Gastrocnemius medialis (tissue), 4 donors: ENCODE results near the gene SEMA3E. TPM values are rescaled to one million over a fixed set of nuclear protein-coding genes. Genes with fewer than 3 reads are reported as not detected.

Source experiments
- ATAC-seq, 2 donors: fragments of 150-250 bp; one replicate each; pipeline ENCODE4 v1.9.1; 2016
- DNase-seq, 2 donors: peaks; one replicate each; pipeline ENCODE4 v3.0.0-alpha.2; 2019
- H3K27ac ChIP-seq, 4 donors: fragments of 200-600 bp; sonication (generic); 1 replicate in 1 of 4; 2 replicates in 3 of 4; pipeline ENCODE4 v1.5.1; 2016 to 2018; ENCODE audit warnings: mild to moderate bottlenecking in 2 of 4, moderate library complexity in 1 of 4
- H3K27me3 ChIP-seq, 3 donors: fragments of 200-600 bp; sonication (generic) in 2 of 3; 1 replicate in 1 of 3; 2 replicates in 2 of 3; pipeline versions ENCODE4 v1.5.1 to v1.6.0; 2016 to 2019; ENCODE audit warnings: mild to moderate bottlenecking in 1 of 3, moderate library complexity in 1 of 3
- H3K36me3 ChIP-seq, 2 donors: fragments of 200-600 bp; sonication (generic) in 1 of 2; one replicate each; pipeline ENCODE4 v1.5.1; 2017 to 2018
- H3K4me1 ChIP-seq, 2 donors: fragments of 200-600 bp; sonication (generic) in 1 of 2; one replicate each; pipeline ENCODE4 v1.5.1; 2016 to 2017; ENCODE audit warnings: mild to moderate bottlenecking in 2 of 2
- H3K4me3 ChIP-seq, 4 donors: fragments of 200-600 bp; sonication (generic) in 3 of 4; 1 replicate in 1 of 4; 2 replicates in 3 of 4; pipeline ENCODE4 v1.5.1; 2016 to 2019; ENCODE audit warnings: mild to moderate bottlenecking in 2 of 4
- H3K9me3 ChIP-seq, 3 donors: fragments of 200-600 bp; sonication (generic) in 2 of 3; 1 replicate in 1 of 3; 2 replicates in 2 of 3; pipeline ENCODE4 v1.5.1; 2016 to 2019
- CTCF ChIP-seq, 5 experiments: fragments of 450-650 bp in 3 of 5; fragments of 200-600 bp in 2 of 5; sonication (generic) in 2 of 5; IDR thresholded peaks in 4 of 5; conservative IDR thresholded peaks in 1 of 5; 1 replicate in 4 of 5; 2 replicates in 1 of 5; pipeline ENCODE4 v1.5.1; 2016 to 2019; ENCODE audit warnings: antibody characterized with exemption in 5 of 5, mild to moderate bottlenecking in 3 of 5, moderate library complexity in 3 of 5
- POLR2A ChIP-seq, 2 donors: fragments of 450-650 bp; IDR thresholded peaks; one replicate each; pipeline ENCODE4 v1.6.1; 2017; ENCODE audit warnings: antibody characterized with exemption in 2 of 2, mild to moderate bottlenecking in 2 of 2, moderate library complexity in 2 of 2
- in situ Hi-C, 4 donors: fragments of 200-750 bp; cut with MboI; loops; one replicate each; pipeline versions ENCODE4 v1.15.0 to v1.8.0; 2017; ENCODE audit warnings: low sequenced_read_pairs in 4 of 4
- intact Hi-C: fragments of 100-400 bp; cut with DNase I; formaldehyde crosslinking; loops from one replicate; pipeline ENCODE4 v1.15.1; 2023; ENCODE audit warnings: low total_unique reads
- total RNA-seq, 4 donors: library from RNA; depleted of rRNA; stranded (reverse); fragments of >200 nt; gene quantifications; one replicate each; pipeline versions ENCODE4 v1.1.0 to v1.2.3, GENCODE V29; 2016

Gene SEMA3E
- total RNA-seq, 4 donors from 2014 or later: 0.22 to 0.41 (median 0.32) TPM; not detected in 1

- no peak overlapping the region for H3K4me3 ChIP-seq
- ATAC-seq (no peak), DNase-seq (no peak)
- H3K27ac ChIP-seq: no peak overlapping the region
- intact Hi-C loops: no loop called here
- no peaks in the 10 kb centered on the region for H3K4me1 ChIP-seq
- no peaks in the 10 kb centered on the region for H3K27me3 ChIP-seq
- H3K36me3 ChIP-seq: no peaks in the 10 kb centered on the region
- TF ChIP-seq POLR2A (IDR thresholded peaks at IDR 0.05): no peak
- TF ChIP-seq CTCF (IDR thresholded peaks at IDR 0.05 in 4 of 5, conservative IDR thresholded peaks at IDR 0.05 in 1 of 5): no peak
- in situ Hi-C loops: no loop called here
- no peaks in the 10 kb centered on the region for H3K9me3 ChIP-seq
These were observed 35.7 kb downstream of the SEMA3E start for GRCh38 chr7:83613232-83613631.

- ATAC-seq: no peak
- no peak overlapping the region for H3K4me3 ChIP-seq
- intact Hi-C loops: no loop called here
These were observed 37.2 kb downstream of the SEMA3E start for GRCh38 chr7:83611776-83612175.

GRCh38 chr7:83610649-83611304 is 38.2 kb downstream of the SEMA3E start:
- Histone ChIP-seq H3K36me3 (no peaks in the 10 kb centered on the region), H3K4me3 (no peak overlapping the region), H3K27me3 (no peaks in the 10 kb centered on the region), H3K9me3 (no peaks in the 10 kb centered on the region), H3K27ac (no peak overlapping the region), H3K4me1 (no peaks in the 10 kb centered on the region)
- TF ChIP-seq POLR2A (IDR thresholded peaks at IDR 0.05) (no peak), CTCF (IDR thresholded peaks at IDR 0.05 in 4 of 5, conservative IDR thresholded peaks at IDR 0.05 in 1 of 5) (no peak)
- intact Hi-C loops (no loop called here), in situ Hi-C loops (no loop called here)
- no peak for ATAC-seq
- DNase-seq: no peak

More at GRCh38 chr7:83611776-83612175, 37.2 kb downstream of the SEMA3E start:
- H3K9me3 ChIP-seq: no peaks in the 10 kb centered on the region
- H3K4me1 ChIP-seq: no peaks in the 10 kb centered on the region
- in situ Hi-C loops: no loop called here
- H3K27me3 ChIP-seq: no peaks in the 10 kb centered on the region
- DNase-seq: no peak
- TF ChIP-seq POLR2A (IDR thresholded peaks at IDR 0.05) (no peak), CTCF (IDR thresholded peaks at IDR 0.05 in 4 of 5, conservative IDR thresholded peaks at IDR 0.05 in 1 of 5) (no peak)
- H3K27ac ChIP-seq: no peak overlapping the region
- no peaks in the 10 kb centered on the region for H3K36me3 ChIP-seq

GRCh38 chr7:83608716-83609115 is 40.2 kb downstream of the SEMA3E start:
- intact Hi-C loops (no loop called here), in situ Hi-C loops (no loop called here)
- H3K4me3 ChIP-seq: no peak overlapping the region
- H3K27me3 ChIP-seq: no peaks in the 10 kb centered on the region
- no peaks in the 10 kb centered on the region for H3K9me3 ChIP-seq
- no peaks in the 10 kb centered on the region for H3K36me3 ChIP-seq
- ATAC-seq: no peak
- TF ChIP-seq POLR2A (IDR thresholded peaks at IDR 0.05): no peak
- no peak for TF ChIP-seq CTCF (IDR thresholded peaks at IDR 0.05 in 4 of 5, conservative IDR thresholded peaks at IDR 0.05 in 1 of 5)
- H3K27ac ChIP-seq: no peak overlapping the region
- no peak for DNase-seq
- H3K4me1 ChIP-seq: no peaks in the 10 kb centered on the region

- Histone ChIP-seq H3K4me1 (no peaks in the 10 kb centered on the region), H3K4me3 (no peak overlapping the region), H3K27ac (no peak overlapping the region), H3K36me3 (no peaks in the 10 kb centered on the region), H3K27me3 (no peaks in the 10 kb centered on the region), H3K9me3 (peaks cover 0 to 2% (median 0%) of the 10 kb centered on the region in 3 donors)
- no peak for ATAC-seq
- in situ Hi-C loops (no loop called here), intact Hi-C loops (no loop called here)
- TF ChIP-seq POLR2A (IDR thresholded peaks at IDR 0.05) (no peak), CTCF (IDR thresholded peaks at IDR 0.05 in 4 of 5, conservative IDR thresholded peaks at IDR 0.05 in 1 of 5) (no peak)
- no peak for DNase-seq
These were observed 45.3 kb downstream of the SEMA3E start for GRCh38 chr7:83603649-83604048.
